ENCODE data around the gene SUFU. TPM values are rescaled to one million over a fixed set of nuclear protein-coding genes. Genes with fewer than 3 reads are reported as not detected.

The SUFU gene
- total RNA-seq, 2 experiments from 2014 or later = 8.5 to 8.8 TPM

GRCh38 chr10:102682981-102683380 is 179.2 kb downstream of the SUFU start:
- peaks cover 18% of the 10 kb centered on the region for H3K4me1 Mint-ChIP-seq (ENCODE audit: low read depth)
- H3K4me3 Mint-ChIP-seq = no peak overlapping the region
- ATAC-seq (no peak), DNase-seq (no peak)
- POLR2A ChIA-PET = interaction anchor here (0.6 kb wide), 1 partner anchor 225 kb away, joined by 3 read pairs; no protein-coding TSS in a partner anchor
- H3K27me3 Mint-ChIP-seq = no peaks in the 10 kb centered on the region
- no peak for TF ChIP-seq CTCF (IDR thresholded peaks at IDR 0.05)
- CTCF ChIA-PET = interaction anchor here (1.7 kb wide), 1 partner anchor 31 kb away, joined by 4 read pairs; the partner anchor contains the start of genes ARL3 and SFXN2
- intact Hi-C loops (cut with micrococcal nuclease) = no loop called here
- peaks cover 11% of the 10 kb centered on the region for H3K36me3 Mint-ChIP-seq (ENCODE audit: low read depth)
- no peak overlapping the region for H3K27ac Mint-ChIP-seq
- H3K9me3 Mint-ChIP-seq = no peaks in the 10 kb centered on the region

Other genes with a start within 250 kb of the SUFU start
- 100 to 1,000 TPM; 251 to 253 TPM for gene NFKB2, start 108.3 kb upstream of the SUFU start, total RNA-seq
- gene PSD, start 85.2 kb upstream of the SUFU start, total RNA-seq = 10 to 100 TPM in 1 of 2 experiments, 1 to 10 TPM in 1; 9.3 to 10.4 TPM
- 10 to 100 TPM; 14.1 to 15.7 TPM for gene FBXL15, start 83.1 kb upstream of the SUFU start, total RNA-seq
- gene CUEDC2, start 71.4 kb upstream of the SUFU start, total RNA-seq = 10 to 100 TPM; 71.8 to 76.4 TPM
- gene C10orf95, start 52.4 kb upstream of the SUFU start, total RNA-seq = under 1 TPM; 0.20 to 0.36 TPM
- gene ACTR1A, start 1.3 kb upstream of the SUFU start, total RNA-seq = 10 to 100 TPM; 47.1 to 51.3 TPM
- gene TRIM8, start 140.5 kb downstream of the SUFU start, total RNA-seq = 10 to 100 TPM; 39.5 to 39.8 TPM
- gene ARL3, start 210.4 kb downstream of the SUFU start, total RNA-seq = 1 to 10 TPM; 5.3 to 6.2 TPM
- 10 to 100 TPM; 12.8 to 16.3 TPM for gene SFXN2, start 210.7 kb downstream of the SUFU start, total RNA-seq
- 10 to 100 TPM; 11.4 to 12.7 TPM for gene WBP1L, start 240.0 kb downstream of the SUFU start, total RNA-seq

Data from activated CD8-positive, alpha-beta T cell treated with anti-CD3 and anti-CD28 coated beads for 36 hours (primary cell).